CD4-positive, alpha-beta T cell treated with Interferon gamma for 1 hour (primary cell): ENCODE data around the gene APC.
"Not testable (repeated sequence)": the region's sequence is repeated elsewhere in the genome, so short reads cannot be mapped to it uniquely, and the experiment has no call there.

Experiments
- DNase-seq: peaks from one replicate; pipeline ENCODE4 v3.0.0-alpha.2; 2020

APC gene

DNA sequence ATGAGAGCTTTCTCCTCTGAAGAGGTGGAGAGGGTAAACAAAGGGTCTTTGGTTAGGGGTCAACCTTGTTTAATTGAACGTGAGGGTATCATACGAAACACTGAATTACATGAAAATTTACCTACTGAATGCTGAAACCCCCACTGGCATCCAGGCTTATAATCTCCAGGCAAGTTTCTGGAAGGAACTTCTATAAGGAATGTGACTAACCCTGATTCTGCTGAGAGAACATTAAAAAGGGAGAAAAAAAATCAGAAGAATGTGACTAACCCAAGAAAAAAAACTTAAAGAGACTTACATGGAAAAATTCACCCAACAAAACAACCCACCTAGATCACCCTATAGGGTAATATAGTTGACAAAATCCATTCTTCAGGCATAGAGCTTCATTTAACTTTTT, 55.5 kb downstream of the APC start:
- no peak for DNase-seq

DNA sequence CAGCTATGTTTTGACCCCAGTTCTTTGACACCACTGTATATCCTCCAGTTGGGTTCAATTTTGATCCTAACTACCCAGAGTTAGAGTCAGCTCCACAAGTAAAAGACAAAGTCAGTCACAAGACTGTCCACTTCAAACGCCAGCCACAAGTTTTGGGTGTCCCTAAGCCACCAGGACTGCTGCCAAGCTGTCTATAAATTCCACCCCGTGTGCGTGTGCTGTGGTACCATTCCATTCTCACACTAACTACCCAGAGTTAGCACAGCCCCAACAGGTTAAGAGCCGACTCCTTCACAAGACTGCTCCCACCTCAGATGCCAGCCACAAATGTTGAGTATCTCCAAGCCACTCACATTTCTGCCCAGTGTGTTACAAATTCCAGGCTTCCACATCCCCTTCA, 56.7 kb downstream of the APC start:
- DNase-seq = no peak

DNA sequence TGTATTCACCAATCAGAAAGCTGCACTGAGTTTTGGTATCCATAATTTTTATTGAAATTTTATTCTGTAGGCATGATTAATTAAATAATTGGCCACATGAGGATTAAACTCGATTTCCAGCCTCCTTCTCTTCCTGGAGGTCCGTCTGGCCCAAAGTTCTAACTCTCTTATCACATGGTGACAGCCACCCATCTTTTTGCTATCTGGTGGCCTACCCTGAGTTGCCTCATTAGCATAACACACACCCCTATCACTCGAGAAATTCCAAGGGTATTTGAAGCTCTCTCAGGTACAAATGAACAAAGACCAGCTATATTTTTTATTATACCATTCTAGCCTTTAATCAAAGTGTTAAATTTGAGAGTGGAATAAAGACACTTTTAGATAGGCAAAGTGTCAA, 57.7 kb downstream of the APC start:
- DNase-seq = no peak

DNA sequence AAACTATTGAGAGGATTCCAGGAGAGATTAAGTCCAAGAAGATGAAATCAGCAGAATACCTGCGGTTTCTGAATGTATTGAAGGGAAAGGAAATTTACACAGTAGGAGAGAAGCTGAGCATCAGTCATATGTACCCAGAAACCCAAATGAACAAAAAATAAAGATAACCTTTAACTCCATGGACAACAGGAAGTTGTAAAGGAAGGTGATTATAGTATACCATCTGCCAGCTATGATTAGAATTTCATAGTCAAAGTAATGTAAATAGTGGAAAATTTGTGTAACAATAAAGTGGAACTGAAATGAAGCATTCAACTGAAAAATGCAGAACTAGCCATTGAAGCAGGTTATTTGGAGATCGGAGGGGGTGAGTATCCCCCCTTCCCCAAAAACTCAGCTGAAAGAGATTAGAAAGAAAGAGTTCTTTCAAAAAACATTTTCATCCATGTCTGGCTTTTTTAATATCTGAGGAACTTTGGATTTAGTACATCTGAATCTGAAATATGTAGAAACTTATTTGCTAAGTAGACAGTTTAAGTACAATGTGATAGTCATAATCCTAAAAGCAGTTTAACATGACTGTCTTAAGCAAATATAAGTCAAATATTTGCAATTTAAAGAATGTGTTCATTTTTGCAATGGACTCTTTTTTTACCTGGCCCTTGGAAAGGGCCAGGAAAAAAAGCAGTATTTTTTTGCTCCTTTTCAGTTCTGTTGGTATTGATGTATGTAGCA, 58.4 kb downstream of the APC start:
- no peak for DNase-seq

DNA sequence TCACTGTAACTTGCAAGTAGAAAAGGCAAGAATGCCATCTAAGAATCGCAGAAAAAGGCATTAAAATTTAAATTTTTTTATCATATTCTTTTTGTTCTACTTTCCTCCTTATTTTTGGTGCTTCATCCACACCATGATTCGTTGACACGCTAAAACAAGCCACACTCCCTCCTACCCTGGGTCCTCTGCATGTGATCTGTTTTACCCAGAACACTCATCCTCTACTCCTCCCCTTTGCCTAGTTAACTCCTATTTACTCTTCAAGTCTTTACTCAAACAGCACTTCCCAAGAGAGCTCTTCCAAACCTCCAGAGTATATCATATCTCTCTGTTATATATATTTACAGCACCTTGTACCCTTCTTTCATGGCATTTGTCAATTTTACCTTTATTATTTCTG, 62.0 kb downstream of the APC start:
- DNase-seq = no peak

DNA sequence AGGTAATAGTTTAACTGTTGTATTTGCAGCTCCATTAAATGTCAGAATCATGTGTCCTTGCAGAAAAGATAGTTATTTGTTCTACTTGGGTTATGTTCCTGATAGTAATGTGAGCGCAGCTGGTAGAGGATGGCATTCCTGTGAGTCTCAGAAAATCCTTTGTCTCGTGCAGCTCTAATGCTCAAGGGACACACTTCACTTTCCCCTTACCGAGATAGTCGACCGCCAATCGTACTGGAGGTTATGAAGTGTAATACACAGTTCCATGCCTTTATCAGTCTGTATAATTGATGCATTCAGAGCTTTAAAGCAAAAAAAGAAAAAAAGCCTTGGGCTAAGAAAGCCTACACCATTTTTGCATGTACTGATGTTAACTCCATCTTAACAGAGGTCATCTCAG, 63.2 kb downstream of the APC start:
- no peak for DNase-seq

DNA sequence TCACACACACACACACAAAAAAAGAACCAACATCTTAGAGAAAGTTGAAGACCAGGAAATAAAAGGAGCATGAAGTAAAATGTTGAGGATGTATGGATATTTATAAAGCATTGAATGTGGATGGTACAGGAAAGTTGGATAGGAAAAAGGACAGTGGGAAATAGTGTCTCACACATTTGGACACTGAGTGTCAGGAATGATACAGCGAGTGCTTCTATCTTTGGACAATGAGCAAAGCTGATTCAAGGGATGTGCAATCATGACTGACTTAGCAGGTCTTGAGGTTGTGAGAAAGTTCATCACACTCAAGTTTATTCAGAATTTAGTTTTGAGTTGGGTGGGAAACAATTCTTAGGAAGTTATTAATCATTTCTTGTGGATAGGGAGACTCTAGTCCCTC, 73.3 kb downstream of the APC start:
- DNase-seq = no peak

DNA sequence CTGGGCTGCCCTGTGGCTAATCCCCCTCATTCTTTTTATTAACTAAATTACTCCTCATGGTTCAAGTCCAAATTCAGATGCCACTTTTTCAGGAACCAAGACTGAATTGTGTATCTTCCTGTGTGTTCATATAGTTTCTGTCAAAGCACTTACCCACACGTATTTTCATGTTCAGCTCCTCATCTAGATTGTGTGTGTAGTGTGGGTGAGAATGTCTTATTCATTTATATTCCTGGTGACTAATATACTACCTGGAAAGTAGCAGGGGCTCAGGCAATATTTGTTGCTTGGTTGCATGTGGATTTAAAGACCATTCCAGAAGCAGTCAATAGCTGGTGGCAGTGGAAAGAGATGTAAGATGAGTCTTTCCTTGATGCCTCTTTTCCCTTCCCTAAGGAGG, 74.9 kb downstream of the APC start:
- DNase-seq = no peak

DNA sequence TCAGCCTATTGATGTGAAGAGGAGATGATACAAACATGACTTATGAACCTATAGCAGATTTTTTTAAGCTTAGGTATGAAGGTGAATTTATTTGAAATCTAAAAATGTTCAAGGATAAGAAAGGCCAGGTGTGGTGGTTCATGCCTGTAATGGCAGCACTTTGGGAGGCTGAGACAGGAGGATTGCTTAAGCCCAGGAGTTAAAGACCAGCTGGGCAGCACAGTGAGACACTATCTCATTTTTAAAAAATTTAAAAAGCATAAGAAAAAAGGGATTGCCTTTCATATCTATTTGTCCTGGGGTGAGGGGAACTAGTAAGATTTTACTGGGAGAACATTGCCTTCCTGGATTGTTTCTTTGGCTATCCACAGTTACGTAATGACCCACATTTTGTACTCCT, 82.6 kb downstream of the APC start:
- DNase-seq = no peak

DNA sequence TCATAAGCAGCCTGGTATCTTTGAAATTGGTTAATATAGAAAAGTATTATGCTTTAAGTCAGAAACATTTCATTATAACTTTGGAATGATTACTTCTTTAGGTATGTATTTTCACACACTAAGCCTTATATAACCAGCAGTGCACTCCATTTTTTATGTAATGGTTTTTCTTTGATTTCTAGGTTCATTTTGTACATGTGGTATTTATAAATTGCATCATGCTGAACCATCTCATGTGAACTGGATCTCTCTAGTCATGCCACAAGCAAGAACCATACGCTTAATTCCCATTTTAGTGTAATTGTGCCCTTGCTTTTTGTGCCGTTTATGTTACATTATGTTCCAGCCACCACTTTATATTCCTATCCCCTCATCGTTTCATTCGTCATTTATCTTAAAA, 84.8 kb downstream of the APC start:
- no peak for DNase-seq

DNA sequence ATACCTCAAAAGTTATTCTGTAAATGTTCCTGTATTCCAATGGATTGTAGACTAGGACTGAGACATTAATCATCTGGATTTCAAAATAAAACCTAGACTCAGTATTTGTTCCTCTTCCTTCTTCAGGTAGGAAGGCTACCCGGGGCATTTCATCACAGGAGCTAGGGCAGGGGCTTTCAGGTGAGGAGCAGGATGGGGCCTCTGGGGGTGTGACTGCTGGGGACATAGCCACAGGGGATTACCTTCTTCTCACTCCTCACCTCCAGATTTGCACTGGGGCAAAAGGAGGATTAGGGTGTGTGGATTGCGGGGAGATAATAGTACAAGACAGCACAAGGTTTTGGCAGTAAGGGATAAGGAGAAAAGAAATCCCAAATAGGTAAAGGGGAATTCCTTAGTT, 85.5 kb downstream of the APC start:
- DNase-seq = no peak

DNA sequence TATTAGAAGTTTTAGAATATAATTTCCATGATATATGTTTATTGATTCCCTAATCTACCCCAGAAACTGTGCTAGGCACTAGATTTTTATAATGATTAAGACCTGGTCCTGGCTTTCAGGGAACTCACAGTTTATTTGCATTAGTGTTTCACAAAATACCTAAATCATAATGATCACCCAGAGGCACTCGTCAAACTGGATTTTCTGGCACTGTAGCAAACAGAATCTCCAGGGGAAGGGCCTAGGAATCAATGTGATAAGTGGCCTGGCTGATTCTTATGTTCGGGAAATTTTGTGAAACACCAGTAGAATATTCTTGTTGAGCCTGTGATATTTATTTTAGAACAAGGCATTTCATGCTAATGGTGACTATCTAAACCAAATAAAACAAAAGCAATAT, 86.0 kb downstream of the APC start:
- no peak for DNase-seq

DNA sequence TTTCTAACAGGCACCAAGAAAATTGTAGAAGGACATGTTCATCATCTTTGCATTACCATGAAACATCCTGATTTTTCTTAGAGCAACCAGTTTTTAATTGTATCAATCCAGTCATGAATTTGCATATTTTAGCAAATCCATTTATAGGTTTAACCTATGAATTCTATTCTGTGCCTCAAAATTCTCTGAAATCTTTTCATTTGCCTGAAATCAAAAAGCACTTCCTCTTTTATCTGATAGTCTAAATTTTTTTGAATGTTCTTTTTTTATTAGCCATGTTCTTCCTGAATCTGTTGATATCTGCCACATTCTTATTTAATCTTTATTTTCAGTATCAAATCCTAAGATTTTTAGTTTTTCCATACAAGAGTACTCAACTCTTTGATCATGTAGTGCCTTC, 86.5 kb downstream of the APC start:
- no peak for DNase-seq

DNA sequence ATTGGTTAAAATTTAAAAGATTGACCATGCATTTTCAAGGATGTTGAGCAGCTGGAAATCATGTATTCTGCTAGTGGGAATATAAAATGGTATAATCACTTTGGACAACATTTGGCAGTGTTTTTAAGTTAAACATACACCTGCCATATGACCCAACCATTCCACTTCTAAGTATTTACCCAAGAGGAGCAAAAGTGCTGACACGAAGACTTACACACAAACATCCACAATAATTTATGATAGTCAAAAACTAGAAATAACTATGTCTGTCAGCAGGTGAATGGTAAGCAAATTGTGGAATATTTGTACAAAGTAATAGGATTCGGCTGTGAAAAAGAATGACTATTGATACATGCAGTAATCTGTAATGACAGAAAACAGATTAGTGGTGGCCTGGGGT, 92.7 kb downstream of the APC start:
- DNase-seq = no peak

DNA sequence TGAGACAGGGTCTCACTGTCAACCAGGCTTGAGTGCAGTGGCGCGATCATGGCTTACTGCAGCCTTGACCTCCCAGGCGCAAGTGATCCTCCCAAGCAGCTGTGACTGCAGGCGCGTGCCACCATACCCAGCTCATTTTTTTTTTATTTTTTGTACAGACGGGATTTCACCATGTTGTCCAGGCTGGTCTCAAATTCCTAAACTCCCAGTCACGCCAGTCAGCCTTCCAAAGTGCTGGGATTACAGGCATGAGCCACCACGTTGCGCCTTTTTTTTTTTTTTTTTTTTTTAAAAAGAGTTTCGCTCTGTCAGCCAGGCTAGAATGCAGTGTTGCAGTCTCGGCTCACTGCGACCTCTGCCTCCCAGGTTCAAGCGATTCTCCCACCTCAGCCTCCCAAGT, 96.3 kb downstream of the APC start:
- DNase-seq = no peak

DNA sequence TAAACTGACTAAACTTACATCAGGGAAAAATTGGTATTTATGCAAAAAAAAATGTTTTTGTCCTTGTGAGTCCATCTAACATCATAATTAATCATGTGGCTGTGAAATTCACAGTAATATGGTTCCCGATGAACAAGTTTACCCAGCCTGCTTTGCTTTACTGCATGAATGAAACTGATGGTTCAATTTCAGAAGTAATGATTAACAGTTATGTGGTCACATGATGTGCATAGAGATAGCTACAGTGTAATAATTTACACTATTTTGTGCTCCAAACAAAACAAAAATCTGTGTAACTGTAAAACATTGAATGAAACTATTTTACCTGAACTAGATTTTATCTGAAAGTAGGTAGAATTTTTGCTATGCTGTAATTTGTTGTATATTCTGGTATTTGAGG, 106.8 kb downstream of the APC start:
- no peak for DNase-seq

DNA sequence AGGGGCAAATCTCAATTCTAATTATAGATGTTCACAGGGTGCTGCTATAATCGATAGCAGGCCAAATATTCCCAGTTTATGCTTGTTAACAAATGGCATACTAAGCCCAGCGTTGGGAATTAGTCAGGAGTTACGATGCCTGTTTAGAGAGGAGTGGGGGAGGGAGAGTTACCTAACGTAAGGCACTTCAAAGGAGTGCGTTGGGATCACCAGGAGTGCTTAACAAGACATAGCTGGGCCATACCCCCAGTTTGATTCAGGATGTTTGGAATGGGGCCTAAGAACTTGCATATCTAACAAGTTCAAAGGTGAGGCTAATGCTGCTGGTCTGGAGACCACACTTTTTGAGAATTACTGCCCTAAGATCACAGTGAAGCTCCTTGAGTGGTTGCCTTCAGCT, 108.9 kb downstream of the APC start:
- no peak for DNase-seq

DNA sequence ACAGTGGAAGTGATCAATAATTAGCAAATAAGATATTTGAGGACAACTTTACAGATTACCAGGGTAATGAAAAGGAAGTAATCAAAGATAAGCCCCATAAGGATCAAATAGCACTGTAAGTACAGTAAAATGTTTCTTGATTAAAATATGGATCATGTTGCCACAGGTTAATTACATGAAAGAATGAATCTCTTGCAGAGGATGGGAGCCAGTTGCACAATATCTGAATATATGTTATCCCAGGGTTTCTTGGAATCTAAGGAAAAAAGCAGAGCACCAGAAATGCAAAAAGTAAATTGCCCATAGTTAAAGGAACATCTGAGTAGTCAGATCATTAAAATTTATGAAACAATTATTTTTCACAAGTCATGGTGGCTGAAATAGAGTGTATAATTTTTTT, 109.6 kb downstream of the APC start:
- DNase-seq = no peak

DNA sequence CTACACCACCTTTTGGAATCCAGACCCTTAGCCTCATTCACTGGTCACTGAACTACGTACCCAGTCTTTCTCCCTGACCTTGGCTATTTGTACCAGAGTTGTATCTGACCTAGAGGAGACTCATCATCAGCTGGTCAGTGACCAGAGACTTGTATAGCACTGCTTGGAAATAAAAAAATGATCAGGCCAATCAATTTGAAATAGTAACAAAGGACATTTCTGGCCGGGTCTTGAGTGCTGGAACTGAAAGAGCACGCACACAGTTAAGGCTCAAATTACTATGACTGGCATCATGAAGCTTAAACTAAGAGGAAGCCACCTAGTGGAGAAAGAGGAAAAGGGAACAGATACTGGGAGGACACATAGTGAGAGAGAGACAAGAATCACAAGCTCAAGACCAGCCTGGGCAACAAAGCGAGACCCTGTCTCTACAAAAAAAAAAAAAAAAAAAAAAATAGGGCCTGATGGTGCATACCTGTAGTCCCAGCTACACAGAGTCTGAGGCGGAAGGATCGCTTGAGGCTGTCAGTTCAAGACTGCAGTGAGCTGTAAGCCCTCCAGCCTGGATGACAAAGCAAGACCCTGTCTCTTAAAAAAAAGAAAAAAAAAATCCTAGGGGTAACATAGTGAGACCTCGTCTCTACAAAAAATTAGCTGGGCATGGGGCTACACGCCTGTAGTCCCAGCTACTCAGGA, 110.6 kb downstream of the APC start:
- DNase-seq = peak; percentile 3

DNA sequence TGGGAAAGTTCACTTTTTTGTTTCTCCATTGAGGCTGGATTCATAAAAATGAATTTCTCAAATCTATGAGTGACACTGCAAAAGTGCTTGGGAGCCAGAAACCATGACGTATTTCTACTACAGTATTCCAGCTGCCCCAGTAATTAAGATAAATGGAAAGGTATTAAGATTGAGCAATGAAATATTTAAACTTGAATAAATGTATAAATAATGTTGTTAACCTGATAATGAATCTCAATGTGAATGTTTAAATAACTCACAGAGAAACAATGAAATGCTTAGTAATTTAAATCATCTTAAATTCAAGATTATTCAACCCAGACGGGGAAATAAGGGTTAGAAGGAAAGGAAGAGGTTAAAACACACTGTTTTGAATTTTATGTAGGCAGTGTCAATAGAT, 112.2 kb downstream of the APC start:
- no peak for DNase-seq

DNA sequence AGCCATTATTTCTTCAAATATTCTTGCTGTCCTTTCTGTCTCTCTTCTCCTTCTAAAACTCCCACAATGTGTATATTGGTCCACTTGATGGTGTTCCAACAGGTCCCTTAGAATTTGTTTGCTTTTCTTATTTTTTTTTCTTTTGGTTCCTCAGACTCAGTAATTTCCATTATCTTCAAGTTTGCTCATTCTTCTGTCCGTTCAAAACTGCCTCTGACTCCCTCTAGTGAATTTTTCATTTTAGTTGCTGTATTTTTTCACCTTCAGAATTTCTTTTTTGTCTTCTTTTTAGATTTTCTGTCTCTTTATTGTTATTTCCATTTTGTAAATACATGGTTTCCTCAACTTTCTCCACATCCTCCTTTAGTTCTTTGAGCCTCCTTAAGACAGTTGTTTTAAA, 117.0 kb downstream of the APC start:
- no peak for DNase-seq

DNA sequence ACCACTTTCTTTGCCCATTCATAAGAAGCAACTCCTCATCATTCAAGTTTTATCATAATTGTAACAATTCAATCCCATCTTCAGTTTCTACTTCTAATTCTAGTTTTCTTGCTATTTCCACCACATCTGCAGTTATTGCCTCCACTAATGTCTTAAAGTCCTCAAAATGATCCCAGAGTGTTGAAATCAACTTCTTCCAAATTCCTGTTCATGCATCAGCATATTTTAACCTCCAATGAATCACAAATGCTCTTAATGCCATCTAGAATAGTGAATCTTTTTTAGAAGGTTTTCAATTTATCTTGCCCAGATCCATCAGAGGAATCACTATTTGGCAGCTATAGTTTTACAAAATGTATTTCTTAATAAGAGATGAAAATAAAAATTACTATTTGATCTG, 120.2 kb downstream of the APC start:
- no peak for DNase-seq

DNA sequence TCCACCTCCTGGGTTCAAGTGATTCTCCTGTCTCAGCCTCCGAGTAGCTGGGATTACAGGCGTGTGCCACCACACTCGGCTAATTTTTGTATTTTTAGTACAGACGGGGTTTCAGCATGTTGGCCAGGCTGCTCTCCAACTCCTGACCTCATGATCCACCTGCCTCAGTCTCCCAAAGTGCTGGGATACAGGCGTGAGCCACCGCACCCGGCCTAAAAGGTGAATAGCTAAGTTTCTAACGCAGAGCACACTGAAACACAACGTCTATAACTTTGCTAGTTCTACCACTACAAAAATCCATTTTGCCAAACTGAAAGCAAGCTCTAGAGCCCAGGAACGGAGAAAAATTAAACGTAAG, 122.9 kb downstream of the APC start:
- not testable (repeated sequence) for DNase-seq

DNA sequence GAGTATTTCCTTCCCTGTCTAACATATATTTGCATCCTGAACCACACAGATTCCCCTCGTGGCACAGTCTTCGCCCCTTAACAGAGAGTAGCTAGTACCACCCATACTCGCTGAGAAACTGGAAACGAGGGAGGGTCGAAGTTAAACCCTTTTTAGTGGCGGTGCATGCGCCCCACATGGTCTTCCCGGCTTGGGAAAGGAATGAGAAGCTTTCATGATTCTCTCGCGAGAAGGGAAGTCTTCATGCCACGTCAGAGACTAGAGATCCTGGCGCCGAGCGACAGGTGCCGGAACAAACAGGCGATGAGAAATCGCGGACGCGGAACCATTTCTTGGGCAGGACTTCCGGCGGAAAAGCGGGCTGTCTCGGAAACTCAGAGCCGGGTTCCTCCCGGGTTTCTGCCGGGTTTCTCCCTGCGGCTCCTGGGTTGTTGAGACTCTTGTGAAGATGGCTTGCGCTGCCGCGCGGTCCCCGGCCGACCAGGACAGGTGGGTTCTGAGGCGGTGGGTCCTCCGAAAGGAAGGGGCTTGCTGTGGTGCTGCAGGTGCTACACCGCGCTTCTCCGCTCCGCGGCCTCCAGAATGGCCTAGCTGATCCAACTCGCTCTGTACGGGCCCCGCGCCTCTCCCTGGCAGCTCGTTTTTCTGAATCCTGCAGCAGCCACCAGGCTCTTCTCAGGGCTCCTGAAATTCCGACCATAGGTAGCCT, 123.4 kb downstream of the APC start, which contains the start of gene SRP19:
Gene SRP19, plus strand, starts transcription at position 359 of the 709 bp plus-strand sequence. Its CDS starts 90 bp downstream, at position 449.
- DNase-seq = peak; percentile 91
